Adipocyte (in vitro differentiated cells): ENCODE results near the gene VEGFA.

Experiments used
- DNase-seq: peaks from one replicate; pipeline ENCODE4 v3.0.0-alpha.2; 2015; ENCODE audit warnings: low read depth
- H3K27me3 ChIP-seq: replicated peaks from 2 replicates; pipeline ENCODE4 v1.7.0; 2013; ENCODE audit warnings: mild to moderate bottlenecking, low read length, moderate library complexity; ENCODE audit not compliant: control insufficient read depth, insufficient read depth
- H3K36me3 ChIP-seq: 2 replicates; pipeline ENCODE4 v1.7.0; 2013; ENCODE audit warnings: low read length, mild to moderate bottlenecking, moderate library complexity; ENCODE audit not compliant: control insufficient read depth, insufficient read depth, severe bottlenecking
- H3K4me1 ChIP-seq: 2 replicates; pipeline ENCODE4 v1.7.0; 2013; ENCODE audit warnings: mild to moderate bottlenecking, low read length, moderate library complexity; ENCODE audit not compliant: control insufficient read depth, insufficient read depth
- H3K4me3 ChIP-seq: 2 replicates; pipeline ENCODE4 v1.7.0; 2013; ENCODE audit warnings: mild to moderate bottlenecking, low read length, moderate library complexity
- H3K9ac ChIP-seq: 2 replicates; pipeline ENCODE4 v1.7.0; 2013; ENCODE audit warnings: mild to moderate bottlenecking, low read length, moderate library complexity
- H3K9me3 ChIP-seq: 2 replicates; pipeline ENCODE4 v1.7.0; 2013; ENCODE audit warnings: mild to moderate bottlenecking, low read length, moderate library complexity; ENCODE audit not compliant: control insufficient read depth

VEGFA gene

GRCh38 chr6:43730634-43731033 lies 39.4 kb upstream of the VEGFA start:
- peaks cover 2% of the 10 kb centered on the region for H3K4me1 ChIP-seq
- DNase-seq: no peak
- H3K9me3 ChIP-seq: peaks cover 13% of the 10 kb centered on the region

GRCh38 chr6:43733471-43734293 lies 36.3 kb upstream of the VEGFA start:
- Histone ChIP-seq H3K9ac (no peak overlapping the region), H3K36me3 (no peaks in the 10 kb centered on the region), H3K27me3 (no peaks in the 10 kb centered on the region), H3K9me3 (peaks cover 13% of the 10 kb centered on the region), H3K4me1 (peaks cover 6% of the 10 kb centered on the region), H3K4me3 (no peak overlapping the region)
- no peak for DNase-seq

More at GRCh38 chr6:43730634-43731033, 39.4 kb upstream of the VEGFA start:
- H3K36me3 ChIP-seq: no peaks in the 10 kb centered on the region
- no peak overlapping the region for H3K4me3 ChIP-seq
- H3K27me3 ChIP-seq: no peaks in the 10 kb centered on the region
- H3K9ac ChIP-seq: no peak overlapping the region

- no peaks in the 10 kb centered on the region for H3K36me3 ChIP-seq
- H3K27me3 ChIP-seq: no peaks in the 10 kb centered on the region
- peaks cover 13% of the 10 kb centered on the region for H3K9me3 ChIP-seq
- H3K4me1 ChIP-seq: peaks cover 6% of the 10 kb centered on the region
- no peak overlapping the region for H3K9ac ChIP-seq
- DNase-seq: no peak
- H3K4me3 ChIP-seq: no peak overlapping the region
These were observed 35.7 kb upstream of the VEGFA start for GRCh38 chr6:43734294-43734665.

DNA sequence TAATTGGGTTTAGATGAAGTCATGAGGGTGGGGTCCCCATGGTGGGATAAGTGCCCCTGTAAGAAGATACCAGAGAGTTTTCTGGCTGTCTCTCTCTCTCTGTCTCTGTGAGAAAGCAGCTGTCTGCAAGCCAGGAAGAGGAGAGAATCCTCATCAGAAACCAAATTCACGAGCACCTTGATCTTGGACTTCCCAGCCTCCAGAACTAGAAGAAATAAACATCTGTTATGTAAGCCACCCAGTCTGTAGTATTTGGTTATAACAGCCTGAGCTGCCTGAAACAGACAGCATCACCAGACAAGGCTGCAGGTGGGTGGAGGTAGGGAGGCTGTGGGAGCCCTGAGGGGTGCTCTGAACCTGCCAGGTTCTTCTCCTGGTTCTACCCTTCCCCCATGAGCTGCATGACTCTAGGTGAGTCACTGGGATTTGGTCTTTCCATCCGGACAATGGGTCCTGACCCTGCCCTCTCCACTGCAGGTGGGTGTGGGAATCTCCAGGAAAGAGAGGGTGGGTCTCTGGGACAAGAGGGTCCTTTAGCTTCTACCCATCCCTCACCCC lies 34.3 kb upstream of the VEGFA start:
- H3K27me3 ChIP-seq: no peaks in the 10 kb centered on the region
- peaks cover 9% of the 10 kb centered on the region for H3K9me3 ChIP-seq
- H3K36me3 ChIP-seq: no peaks in the 10 kb centered on the region
- H3K9ac ChIP-seq: no peak overlapping the region
- peaks cover 11% of the 10 kb centered on the region for H3K4me1 ChIP-seq
- no peak for DNase-seq
- no peak overlapping the region for H3K4me3 ChIP-seq

DNA sequence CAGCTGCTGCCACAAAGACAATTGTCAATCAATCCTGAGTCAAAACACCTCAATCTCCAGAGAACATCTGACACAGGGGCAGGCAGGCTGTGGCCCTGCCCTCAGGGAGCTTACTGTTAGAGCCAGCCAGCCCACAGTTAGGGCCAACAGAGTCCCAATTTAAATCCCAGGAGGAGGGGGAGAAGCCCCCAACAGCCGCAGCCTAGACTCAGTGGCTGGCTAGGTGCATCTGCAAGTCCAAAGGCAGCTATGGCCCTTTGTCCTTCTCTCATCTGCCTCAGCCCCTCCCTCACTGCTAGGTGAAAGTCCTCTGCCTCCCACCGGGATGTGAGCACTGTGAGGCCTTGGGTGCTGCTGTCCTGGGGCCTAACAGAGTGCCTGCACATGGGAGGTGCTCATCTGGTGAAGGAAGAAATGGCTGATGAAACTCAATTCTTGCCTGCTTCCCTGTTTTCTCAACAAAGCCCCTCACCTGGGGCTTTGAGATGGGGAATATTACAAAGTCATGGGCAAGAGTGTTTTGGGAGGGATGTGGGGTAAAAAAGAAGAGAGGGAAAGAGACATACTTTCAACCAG lies 33.7 kb upstream of the VEGFA start:
- H3K4me3 ChIP-seq: no peak overlapping the region
- peaks cover 17% of the 10 kb centered on the region for H3K4me1 ChIP-seq

DNA sequence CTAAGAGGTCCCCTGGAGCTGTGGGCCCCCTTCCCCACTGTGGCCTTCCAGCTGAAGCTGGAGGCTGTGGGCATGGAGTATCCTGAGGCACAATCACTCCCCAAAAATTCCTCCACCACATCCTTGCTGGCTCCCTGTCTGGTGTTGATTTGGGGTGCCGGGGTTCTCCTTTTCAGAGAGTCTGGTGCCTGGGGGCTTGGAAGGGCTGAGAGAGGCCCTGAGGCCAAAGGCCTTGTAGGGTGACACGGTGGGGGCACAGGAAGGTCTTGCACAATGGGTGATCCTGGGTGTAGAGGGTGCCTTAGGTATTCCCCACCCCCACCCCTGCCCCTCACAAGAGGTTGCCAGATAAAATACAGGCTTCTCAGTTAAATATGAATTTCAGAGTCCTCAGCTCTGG lies 33.2 kb upstream of the VEGFA start:
- Histone ChIP-seq H3K27me3 (no peaks in the 10 kb centered on the region), H3K4me3 (no peak overlapping the region), H3K36me3 (no peaks in the 10 kb centered on the region), H3K4me1 (peaks cover 22% of the 10 kb centered on the region), H3K9me3 (no peaks in the 10 kb centered on the region), H3K9ac (no peak overlapping the region)
- no peak for DNase-seq

More for the DNA sequence above, 33.7 kb upstream of the VEGFA start:
- no peak overlapping the region for H3K9ac ChIP-seq
- H3K36me3 ChIP-seq: no peaks in the 10 kb centered on the region
- H3K27me3 ChIP-seq: no peaks in the 10 kb centered on the region
- H3K9me3 ChIP-seq: peaks cover 3% of the 10 kb centered on the region
- DNase-seq: no peak

DNA sequence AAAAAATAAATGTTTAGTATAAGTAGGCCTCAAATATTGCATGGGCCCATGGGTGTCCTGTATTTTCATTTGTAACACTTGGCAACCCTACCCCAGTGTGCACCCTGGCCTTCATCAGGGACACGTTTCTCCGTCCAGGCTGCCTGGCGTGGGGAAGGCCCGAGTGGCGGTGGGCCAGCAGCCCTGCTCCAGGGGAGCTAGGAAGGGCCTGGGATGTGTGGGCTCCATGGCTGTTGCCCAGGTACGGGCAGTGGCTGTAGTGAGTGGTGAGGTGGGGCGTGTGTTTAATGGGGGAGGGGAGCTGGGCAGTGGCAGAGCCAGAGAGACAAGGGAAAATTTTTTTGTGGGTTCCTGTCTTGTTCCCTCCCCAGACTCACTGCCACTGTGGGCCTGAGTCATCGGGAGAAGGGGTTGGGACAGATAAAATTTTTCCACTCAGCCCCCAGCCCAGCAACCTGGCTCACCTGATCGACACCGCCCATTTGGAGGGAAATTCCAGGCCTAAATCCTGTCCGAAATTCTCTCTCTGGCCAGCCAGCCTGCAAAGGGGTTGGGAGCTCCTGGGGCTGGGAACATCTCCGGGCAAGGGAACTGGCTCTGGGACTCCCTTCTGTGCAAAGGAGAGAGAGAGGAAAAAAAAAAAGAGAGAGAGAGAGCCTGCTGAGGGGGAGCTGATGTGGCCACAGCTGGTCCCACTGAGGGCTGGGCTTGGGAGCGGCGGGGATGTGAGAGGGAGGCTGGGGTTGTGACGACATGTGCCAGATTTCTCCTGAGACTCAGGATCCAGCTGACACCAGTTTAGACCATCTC lies 32.5 kb upstream of the VEGFA start:
- H3K36me3 ChIP-seq: no peaks in the 10 kb centered on the region
- no peak overlapping the region for H3K9ac ChIP-seq
- H3K4me3 ChIP-seq: no peak overlapping the region
- H3K27me3 ChIP-seq: no peaks in the 10 kb centered on the region
- DNase-seq: no peak
- peaks cover 28% of the 10 kb centered on the region for H3K4me1 ChIP-seq
- no peaks in the 10 kb centered on the region for H3K9me3 ChIP-seq

DNA sequence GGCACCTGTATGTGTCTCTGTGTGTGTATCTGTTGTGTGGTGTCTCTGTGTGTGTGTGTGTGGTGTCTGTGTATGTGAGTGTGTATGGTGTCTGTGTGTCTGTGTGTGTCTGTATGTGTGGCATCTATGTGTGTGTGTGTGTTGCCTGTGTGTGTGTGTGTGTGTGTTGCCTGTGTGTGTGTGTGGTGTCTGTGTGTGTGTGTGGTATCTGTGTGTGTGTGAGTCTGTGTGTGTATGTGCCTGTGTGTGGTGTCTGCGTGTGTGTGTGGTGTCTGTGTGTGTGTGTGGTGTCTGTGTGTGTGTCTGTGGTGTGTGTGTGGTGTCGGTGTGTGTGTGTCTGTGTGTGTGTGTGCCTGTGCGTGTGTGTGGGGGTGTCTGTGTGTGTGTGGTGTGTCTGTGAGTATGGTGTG lies 31.7 kb upstream of the VEGFA start:
- no peak for DNase-seq
- no peak overlapping the region for H3K9ac ChIP-seq

DNA sequence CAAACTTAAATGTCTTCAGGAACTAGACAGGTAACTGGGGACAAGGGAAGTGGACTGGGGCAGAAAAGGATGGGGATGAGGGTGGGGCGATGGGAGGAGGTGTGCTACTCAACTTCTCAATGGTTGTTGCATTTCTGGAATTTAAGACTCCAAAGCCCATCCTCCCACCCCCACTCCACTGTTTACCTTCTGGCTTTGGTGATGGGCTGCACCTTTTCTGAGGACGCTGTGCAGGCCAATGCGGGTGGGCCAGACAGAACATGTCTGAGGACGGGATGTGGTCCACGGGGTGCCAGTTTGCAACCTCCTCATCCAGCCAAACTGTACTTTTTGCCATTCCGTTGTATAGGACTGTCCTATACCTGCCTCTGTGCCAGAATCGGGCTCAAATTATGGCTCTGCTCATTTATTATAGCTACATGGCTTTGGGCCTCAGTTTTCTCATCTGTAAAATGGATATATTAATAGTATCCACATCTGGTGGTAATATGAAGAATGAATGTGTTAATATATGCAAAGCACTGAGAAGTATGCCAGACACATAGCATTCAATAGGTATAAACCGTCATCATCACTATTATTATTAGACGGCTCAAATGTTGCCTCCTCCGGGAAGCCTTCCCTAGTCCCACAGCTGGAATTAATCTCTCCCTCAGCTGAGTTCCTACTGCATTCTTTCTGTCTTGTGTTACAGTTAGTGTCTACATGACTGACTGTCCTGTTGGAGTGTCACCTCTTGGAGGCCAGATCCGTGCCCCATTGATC lies 31.0 kb upstream of the VEGFA start:
- H3K27me3 ChIP-seq: no peaks in the 10 kb centered on the region
- H3K4me3 ChIP-seq: no peak overlapping the region
- no peaks in the 10 kb centered on the region for H3K36me3 ChIP-seq
- H3K9ac ChIP-seq: no peak overlapping the region
- H3K4me1 ChIP-seq: peaks cover 44% of the 10 kb centered on the region
- no peak for DNase-seq
- H3K9me3 ChIP-seq: no peaks in the 10 kb centered on the region

More for the DNA sequence above, 31.7 kb upstream of the VEGFA start:
- Histone ChIP-seq H3K9me3 (no peaks in the 10 kb centered on the region), H3K4me1 (peaks cover 36% of the 10 kb centered on the region), H3K27me3 (no peaks in the 10 kb centered on the region), H3K4me3 (no peak overlapping the region), H3K36me3 (no peaks in the 10 kb centered on the region)

DNA sequence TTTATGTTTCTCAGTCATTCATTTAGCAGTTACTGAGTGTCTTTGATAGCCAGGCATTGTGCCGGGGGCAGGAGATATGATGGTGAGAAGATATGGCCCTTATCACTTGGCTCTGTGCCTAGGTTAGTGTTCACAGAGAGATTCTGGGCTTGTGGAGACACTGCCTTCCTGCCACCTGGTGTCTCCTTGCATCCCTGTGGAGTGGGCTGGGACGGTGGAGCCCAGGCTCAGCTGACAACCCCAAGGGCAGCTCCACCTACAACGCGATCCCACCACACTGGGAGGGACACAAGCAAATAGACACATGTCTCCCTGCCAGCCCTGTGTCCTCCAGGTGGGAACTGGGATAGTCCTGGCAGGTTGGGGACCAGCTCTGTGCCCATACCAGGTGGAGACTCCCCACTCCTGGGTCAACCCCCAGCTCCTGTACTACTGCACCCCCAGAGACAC lies 30.3 kb upstream of the VEGFA start:
- no peak for DNase-seq
- Histone ChIP-seq H3K9ac (no peak overlapping the region), H3K36me3 (no peaks in the 10 kb centered on the region), H3K4me1 (peaks cover 50% of the 10 kb centered on the region), H3K9me3 (no peaks in the 10 kb centered on the region), H3K4me3 (no peak overlapping the region), H3K27me3 (no peaks in the 10 kb centered on the region)
